ENCODE results near the gene ARGFX.

Gene ARGFX

DNA sequence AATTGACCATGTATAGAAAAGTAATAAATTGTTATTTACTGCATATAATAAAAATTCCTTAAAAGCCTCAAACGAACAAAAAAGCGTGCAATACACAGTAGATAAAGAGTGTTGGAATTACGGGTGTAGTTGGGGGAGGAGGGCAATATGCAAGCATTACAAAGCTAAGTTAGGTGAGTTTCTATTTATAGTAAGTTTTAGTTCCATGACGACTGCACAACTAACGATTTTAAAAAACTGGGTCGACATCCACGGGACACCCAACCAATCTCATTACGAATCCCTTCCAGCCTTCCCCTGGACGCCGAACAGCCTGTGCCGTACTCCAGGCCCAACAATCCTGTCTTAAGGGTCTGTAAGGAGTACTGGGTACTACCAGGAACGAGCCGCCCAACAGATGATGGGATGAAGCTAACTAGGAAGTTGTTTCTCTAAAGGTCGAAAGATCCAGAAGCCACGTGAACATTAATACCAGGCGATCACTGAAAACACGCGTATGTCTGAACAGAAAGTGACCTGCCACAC, 22.6 kb upstream of the ARGFX start:
- TF ChIP-seq CTCF (IDR thresholded peaks at IDR 0.05; ENCODE audit: low read depth, low read length, missing control alignments), result no peak
- no peak for DNase-seq (ENCODE audit: low read depth)
- H3K4me3 ChIP-seq (ENCODE audit: low read depth, low read length), result peak overlapping the region; percentile 85

DNA sequence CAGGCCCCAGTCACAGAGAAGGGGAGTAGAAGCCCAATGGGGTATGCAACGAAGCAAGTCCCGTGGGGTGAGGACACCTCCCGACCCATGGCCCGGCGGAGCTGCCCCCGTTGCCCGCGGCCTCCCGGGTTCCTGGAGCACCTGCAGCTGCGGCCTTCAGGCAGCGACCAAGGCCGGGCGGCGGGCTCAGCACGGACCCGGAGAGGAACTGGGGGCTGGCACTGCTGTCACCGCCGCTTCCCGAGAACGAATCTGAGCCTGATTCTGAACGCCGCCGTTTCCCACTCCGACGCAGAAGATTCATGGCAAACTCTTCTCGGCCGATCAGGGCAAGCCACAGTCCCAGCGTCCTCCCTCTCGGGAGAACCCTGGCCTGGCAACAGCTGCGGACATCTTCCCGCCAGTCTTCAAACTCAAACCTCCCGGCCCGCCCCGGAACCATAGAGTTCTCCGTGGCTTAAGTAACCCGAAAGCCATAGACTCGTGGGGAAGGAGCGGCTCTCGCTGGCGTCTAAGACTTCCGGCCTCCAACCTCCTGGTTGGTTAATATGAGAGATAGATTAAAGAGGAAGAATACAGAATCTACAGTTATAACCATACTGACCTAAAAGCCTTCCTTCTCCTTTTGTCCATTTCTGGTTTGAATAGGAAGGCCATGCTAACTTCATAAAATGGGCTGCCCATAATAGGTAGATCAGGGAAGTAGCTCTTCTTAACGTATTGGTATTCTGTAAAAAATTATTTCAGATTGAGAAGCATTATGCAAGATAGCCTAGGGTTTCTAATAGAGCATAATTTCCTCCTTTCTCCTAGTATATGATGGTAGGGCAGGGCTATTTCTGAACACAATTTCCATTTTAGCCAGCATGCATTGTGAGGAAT, 21.9 kb upstream of the ARGFX start, which contains the start of gene POLQ:
TSS of gene POLQ (minus strand) at position 415 of the 882 bp plus-strand sequence. CDS start at position 304, 111 bp downstream.
- DNase-seq (ENCODE audit: low read depth), result peak; percentile 90
- H3K4me3 ChIP-seq (ENCODE audit: low read depth, low read length), result peak within 1 kb of the TSS; percentile 85
- TF ChIP-seq CTCF (IDR thresholded peaks at IDR 0.05; ENCODE audit: low read depth, low read length, missing control alignments), result no peak

DNA sequence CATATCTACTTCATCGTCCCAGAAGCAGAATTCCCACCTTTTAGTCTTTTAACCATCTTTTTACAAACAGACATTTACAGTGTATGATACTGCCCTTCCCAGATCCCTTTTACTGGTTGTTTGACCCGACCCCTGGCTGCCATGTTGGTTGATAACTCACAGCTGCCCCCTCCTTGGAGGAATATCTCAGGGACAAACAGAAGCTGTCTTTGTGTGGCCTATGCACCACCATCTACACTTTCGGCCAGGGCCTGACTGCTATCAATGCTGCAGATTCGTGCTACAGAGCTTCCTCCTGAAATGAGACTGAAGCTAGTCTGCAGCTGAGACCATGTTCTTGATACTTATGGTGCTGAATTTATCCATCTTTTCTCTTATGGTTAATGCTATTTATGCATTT, 15.4 kb upstream of the ARGFX start:
- H3K4me3 ChIP-seq (ENCODE audit: low read depth, low read length), result no peak overlapping the region
- TF ChIP-seq CTCF (IDR thresholded peaks at IDR 0.05; ENCODE audit: low read depth, low read length, missing control alignments), result no peak
- DNase-seq (ENCODE audit: low read depth), result no peak

DNA sequence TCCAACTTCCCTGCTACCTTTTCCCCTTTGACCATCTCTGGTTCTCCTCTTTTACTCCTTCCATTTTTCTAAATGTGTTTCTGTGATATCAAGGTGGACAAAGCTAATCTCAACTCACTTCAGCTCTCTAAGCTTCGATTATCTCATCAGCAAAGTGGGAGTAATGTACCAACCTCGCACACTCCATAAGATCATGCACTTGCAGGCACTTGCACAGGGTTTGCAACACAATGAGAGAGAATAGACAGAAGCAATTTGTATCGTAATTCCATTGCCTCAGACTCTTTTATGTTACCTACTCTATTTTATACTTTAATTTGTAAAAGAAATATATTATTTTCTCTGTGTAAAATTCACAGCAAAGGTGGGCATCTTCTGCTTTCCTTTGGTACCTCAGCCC, 15.0 kb upstream of the ARGFX start:
- no peak overlapping the region for H3K4me3 ChIP-seq (ENCODE audit: low read depth, low read length)
- no peak for TF ChIP-seq CTCF (IDR thresholded peaks at IDR 0.05; ENCODE audit: low read depth, low read length, missing control alignments)
- DNase-seq (ENCODE audit: low read depth), result no peak

DNA sequence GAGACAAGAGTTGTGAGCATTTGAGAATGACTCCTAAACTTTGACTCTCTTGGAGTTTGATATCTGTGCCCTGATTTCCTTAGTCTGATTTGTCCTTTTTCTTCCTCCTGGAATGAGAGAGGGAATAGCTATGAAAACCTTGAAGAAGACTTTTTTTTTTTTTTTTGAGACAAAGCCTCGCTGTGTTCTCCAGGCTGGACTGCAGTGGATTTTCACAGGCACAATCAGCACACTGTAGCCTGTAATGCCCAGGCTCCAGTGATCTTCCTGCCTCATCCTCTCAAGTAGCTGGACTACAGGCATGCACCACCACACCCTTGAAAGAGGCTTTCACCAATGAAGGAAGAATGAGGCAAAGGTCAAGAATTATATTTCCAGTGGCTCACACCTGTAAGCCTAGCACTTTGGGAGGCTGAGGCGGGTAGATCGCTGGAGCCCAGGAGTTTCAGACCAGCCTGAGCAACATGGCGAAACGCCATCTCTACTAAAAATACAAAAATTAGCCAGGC, 10.3 kb upstream of the ARGFX start:
- TF ChIP-seq CTCF (IDR thresholded peaks at IDR 0.05; ENCODE audit: low read depth, low read length, missing control alignments), result no peak
- no peak overlapping the region for H3K4me3 ChIP-seq (ENCODE audit: low read depth, low read length)
- no peak for DNase-seq (ENCODE audit: low read depth)

DNA sequence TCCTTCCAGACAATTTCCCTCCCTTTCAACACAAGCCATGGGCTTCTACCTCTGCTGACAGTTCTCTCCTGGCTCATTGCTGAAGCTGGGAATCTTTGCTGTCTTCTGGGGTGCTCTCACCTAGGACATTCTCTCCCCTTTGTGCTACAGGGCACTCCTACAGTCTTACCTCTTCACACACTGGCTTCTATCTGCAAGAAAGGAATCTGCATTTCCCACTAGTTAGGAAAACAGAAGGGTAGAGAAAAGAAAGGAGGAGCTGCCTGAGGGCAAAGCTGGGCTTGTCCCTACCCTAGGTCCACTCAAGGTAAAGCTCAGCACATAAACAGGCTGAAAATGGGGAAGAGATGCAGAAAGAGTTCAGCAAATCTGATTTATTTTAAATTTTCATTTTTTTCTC, 5.6 kb upstream of the ARGFX start:
- no peak for TF ChIP-seq CTCF (IDR thresholded peaks at IDR 0.05; ENCODE audit: low read depth, low read length, missing control alignments)
- no peak for DNase-seq (ENCODE audit: low read depth)
- no peak overlapping the region for H3K4me3 ChIP-seq (ENCODE audit: low read depth, low read length)

Measured in GM12864 (cell line).